Measurements from ENCODE around the gene ADH5. TPM values are rescaled to one million over a fixed set of nuclear protein-coding genes. Genes with fewer than 3 reads are reported as not detected.

Gene ADH5
- total RNA-seq, result 140 and 154 TPM in 2 replicates

DNA sequence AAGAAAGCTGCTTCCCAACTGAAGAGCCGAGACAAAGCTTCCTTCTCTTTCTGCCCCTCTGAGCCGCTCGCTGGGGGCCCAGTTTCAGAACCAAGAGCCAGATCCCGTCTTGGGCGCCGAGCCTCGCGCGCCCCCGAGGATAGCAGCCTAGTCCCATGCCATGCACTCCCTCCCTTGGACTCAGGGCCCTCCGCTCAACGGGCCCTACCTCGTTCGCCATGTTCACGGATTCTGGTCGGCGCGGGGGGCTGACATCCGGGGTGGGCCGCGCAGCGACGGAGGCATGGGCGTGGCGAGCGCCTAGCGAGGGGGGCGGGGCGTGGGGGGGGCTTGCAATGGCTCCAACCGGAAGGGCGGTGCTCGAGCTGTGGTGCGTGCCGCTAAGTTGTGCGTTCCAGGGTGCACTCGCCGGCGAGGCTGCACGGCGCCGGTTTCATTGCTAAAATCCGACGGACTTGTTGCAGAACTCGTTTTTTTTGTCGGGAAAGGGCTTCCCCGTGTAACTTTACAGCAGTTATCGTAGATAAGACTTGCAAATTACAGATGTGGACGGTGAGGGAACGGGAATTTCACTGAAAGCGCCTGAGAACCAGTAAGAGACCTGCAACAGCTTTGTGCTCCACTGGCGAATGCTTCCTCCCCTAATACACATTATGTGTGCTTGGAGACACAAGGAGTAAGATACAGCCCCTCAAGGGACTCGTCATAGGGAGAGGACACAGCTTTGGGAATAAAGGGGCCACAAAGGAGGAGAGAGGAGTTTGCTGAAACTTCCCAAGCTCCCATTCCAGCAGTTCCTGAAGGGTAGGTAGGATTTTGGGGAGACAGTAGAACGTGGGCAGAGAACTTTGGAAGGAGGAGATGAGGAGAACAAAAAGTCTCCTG is at the start of gene ADH5:
ADH5 (minus strand) TSS at position 308 of the 885 bp plus-strand sequence; CDS start at position 220, 88 bp downstream.

Other genes starting within 250 kb of the ADH5 start
- 108 and 136 TPM in 2 replicates for gene EIF4E, start 159.7 kb downstream of the ADH5 start, total RNA-seq
- 27.0 and 29.5 TPM in 2 replicates for gene METAP1, start 93.1 kb downstream of the ADH5 start, total RNA-seq
- 0.10 TPM in 1 of 2 replicates, not detected in the other for gene ADH4, start 55.5 kb upstream of the ADH5 start, total RNA-seq
- gene ADH6, start 130.5 kb upstream of the ADH5 start, total RNA-seq, result not detected in 2 replicates
- gene ADH1A, start 202.2 kb upstream of the ADH5 start, total RNA-seq, result not detected in 2 replicates
- gene ADH1B, start 232.6 kb upstream of the ADH5 start, total RNA-seq, result 22.1 and 685 TPM in 2 replicates